Activated CD4-positive, alpha-beta T cell treated with anti-CD3 and anti-CD28 coated beads, Interleukin-2, amount 50 U/mL, for 48 hours (primary cell): ENCODE data around the gene LMAN1.

Source experiments
- DNase-seq, 2 experiments: peaks; one replicate each; pipeline ENCODE4 v3.0.0-alpha.2; 2020

LMAN1 gene

DNA sequence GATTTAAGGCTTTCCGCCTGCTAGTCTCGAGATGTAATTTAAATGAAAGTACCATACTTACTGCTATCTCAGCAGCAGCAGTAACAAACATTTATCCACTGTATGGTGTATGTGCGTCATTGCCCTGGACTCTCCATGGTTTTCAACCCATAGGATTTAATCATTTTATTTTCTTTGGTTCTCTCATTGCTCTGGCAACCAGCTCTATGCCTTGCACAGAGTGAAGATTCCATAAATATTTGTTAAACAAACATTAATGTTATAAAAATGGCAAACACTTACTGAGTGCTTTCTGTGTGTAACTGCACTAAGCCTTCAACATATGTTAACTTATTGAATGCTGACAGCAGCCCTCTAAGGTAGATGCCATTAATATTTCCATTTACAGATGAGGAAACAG is 1.3 kb upstream of the LMAN1 start:
- DNase-seq = no peak

GRCh38 chr18:59359576-59359952 is 499 bp upstream of the LMAN1 start:
- no peak for DNase-seq

DNA sequence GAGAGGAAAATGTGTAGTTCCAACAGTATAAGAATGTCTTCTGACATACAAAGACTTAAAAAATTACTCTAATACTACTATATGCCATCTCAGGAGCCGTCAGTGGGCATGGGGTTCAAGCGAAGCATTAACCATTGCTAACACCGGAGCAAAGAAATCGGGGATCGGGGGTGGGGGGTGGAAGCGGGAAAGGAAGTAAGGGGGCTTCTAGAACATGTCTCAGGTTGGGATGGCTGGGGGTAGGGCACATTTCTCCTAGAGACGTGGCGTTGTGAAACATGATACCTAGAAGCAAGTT is 702 bp downstream of the LMAN1 start:
- no peak for DNase-seq

DNA sequence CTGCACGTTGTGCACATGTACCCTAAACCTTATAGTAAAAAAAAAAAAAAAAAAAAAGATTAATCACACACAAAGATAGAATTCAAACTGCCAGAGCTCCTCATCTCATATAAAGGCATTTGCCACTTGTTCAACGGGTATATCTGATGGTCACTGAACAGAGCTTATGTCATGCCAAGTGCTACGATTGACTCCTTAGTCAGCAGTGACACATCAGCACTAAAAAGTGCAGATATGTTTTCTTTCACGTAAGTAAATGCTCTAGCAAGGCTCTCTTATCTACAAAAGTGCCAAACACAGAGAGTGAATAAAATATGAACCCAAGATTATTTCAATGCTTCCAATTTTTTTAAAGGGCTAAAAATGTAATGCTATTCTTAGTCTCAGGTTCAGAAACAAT is 1.1 kb downstream of the LMAN1 start:
- DNase-seq = no peak

GRCh38 chr18:59354731-59355130 is 4.3 kb downstream of the LMAN1 start:
- DNase-seq = no peak

- DNase-seq = no peak
Observed at GRCh38 chr18:59353079-59353680, 5.9 kb downstream of the LMAN1 start.

- DNase-seq = no peak
Observed at GRCh38 chr18:59352250-59352855, 6.7 kb downstream of the LMAN1 start.

GRCh38 chr18:59345556-59345955 is 13.5 kb downstream of the LMAN1 start:
- DNase-seq = no peak

DNA sequence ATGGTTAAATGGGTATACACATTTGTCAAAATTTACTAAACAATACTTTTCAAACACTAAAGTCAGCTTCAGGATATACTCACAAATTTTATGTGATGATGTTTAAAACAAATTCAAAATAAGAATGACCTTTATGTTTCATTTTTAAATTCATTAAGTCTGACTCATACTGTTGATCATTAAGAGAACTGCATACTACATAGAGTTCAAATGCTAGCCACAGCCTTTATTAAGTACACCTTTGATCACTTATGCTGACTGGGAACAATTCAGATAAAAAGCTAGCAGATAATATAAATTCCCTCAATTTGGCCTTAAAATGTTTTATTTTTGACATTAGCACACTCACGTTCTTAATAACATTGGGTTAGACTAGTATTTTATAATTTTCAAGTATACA is 14.1 kb downstream of the LMAN1 start:
- no peak for DNase-seq

DNA sequence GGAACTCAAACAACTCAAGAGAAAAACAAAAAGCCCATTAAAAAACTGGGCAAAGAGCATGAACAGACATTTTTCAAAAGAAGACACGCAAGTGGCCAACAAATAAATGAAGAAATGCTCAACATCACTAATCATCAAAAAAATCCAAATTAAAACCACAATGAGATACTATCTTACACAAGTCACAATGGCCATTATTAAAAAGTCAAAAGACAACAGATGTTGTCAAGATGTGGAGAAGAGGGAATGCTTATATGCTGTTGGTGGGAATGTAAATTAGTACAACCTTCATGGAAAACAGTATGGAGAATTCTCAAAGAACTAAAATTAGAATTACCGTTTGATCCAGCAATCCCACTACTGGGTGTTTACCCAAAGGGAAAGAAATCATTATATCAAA is 15.1 kb downstream of the LMAN1 start:
- DNase-seq = no peak

DNA sequence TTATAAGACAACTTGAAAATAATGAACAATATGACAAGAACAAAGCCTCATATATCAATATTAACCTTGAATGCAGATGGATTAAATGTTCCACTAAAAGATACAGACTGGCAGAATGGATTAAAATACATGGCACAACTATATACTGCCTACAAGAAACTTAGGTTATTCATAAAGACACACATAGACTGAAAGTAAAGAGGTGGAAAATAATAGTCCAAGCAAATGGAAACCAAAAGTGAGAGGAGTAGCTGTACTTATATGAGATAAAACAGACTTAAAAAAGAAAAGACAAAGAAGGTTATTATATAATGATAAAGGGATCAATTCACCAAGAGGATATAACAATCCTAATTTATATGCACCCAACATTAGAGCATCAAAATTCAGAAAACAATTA is 18.2 kb downstream of the LMAN1 start:
- DNase-seq = no peak

DNA sequence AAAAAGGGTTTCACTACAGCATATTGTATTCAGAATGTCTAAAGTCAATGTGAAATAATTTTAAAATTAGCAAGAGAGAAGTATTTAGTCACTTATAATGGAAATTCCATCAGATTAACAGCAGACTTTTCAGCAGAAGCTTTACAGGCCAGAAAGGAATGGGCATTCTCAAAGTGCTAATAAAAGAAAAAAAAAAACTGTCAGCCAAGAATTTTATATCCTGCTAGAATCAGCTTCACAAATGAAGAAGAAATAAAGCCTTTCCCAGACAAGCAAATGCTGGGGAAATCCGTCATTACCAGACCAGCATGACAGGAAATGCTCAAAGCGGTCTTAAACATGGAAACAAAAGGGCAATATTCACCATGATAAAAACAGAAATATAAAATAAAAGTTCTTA is 18.8 kb downstream of the LMAN1 start:
- no peak for DNase-seq

DNA sequence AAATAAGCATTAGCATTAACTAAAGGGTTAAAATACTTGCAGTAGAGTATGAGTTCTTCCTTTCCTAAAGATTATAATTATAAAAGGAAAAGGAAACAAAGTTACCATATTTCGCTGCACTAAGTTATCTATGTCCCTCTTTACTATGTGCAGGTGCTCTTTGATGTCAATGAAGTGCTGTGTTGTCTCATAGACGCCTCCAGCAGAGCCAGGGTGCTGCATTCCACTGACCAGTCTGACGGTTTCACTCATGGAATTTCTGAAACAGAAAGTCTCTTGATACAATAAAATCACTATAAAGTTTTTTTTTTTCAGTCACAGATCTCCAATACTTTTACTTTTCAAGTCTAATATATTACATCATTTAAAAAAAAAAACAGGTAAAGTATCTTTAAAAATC is 26.1 kb downstream of the LMAN1 start:
- no peak for DNase-seq

GRCh38 chr18:59328683-59329082 is 30.4 kb downstream of the LMAN1 start:
- DNase-seq = no peak

GRCh38 chr18:59325965-59326364 is 33.1 kb downstream of the LMAN1 start:
- no peak for DNase-seq

- no peak for DNase-seq
Observed at GRCh38 chr18:59324623-59324971, 34.5 kb downstream of the LMAN1 start.

DNA sequence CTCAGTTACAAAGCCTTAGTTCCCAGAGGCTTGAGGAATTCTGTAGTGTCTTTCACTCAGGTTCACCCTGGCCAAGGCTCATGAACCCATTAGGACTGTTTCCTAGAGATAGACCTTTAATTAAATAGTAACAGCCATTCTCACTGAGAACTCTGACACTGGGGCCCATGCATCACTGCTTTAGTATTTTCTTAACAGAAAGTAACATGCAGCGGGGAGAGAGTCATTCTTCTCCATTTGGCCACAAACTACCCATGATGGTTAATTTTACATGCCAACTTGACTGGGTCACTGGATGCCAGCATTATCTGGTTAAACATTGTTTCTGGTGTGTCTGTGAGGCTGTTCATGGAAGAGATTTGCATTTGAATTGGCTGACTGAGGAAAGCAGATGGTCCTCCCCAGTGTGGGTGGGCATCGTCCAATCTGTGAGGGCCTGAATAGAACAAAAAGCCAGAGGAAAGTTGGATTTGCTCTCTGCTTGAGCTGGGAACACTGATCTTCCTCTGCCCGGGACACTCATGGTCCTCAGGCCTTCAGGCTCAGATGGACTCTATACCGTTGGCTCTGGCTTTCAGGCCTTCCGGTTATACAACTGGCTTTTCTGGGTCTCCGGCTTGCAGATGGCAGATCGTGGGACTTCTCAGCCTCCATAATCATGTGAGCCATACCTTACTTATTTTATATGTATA is 35.0 kb downstream of the LMAN1 start:
- DNase-seq = no peak

DNA sequence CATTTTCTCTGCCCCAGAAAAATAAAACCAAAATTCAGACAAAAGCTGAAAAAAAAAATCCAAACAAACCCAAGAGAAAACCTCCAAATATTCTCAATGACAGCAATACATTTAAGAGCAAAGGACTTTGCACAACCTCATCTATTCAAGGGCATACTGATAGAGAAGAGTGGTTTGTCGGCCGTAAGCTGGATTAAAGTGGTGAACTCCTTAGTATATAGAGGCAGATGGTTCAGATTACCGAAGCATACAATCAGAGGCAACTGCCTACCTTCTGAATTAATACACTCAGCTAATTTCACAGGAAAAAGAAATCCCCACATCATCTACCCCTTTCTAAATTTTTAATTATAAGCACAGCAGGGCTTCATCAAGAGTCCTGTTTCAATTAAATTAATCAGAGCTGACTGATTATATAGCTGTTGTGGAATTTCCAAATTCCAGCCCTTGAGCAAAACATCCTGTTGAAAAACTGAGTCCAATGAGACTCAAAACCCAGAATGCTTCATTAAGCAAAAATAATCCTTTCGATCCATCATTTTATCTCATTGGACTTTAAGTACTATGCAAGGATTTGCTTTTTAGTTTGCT is 40.5 kb downstream of the LMAN1 start, which contains the start of gene CPLX4:
CPLX4 (minus strand) TSS at position 190 of the 591 bp plus-strand sequence; CDS start at position 3, 187 bp downstream.
- DNase-seq = no peak

DNA sequence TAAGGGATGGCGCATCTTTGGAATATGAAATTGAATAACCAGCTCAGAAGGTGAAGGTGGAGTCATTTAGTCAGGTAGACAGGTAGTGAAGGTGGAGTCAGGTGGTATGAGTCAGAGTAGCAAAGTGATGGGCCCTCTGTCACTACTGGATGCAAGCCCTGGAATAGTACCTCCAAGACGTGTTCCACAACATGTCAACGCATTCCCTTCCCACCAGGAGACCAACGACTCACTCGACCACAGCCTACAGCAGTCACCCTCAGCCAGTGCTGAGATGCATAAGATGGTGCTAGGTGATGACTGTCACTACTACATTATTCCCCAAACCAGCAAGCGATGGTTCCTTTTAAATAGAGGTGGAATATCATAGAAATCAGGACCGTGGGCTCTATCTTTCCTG is 47.4 kb downstream of the LMAN1 start:
- no peak for DNase-seq

DNA sequence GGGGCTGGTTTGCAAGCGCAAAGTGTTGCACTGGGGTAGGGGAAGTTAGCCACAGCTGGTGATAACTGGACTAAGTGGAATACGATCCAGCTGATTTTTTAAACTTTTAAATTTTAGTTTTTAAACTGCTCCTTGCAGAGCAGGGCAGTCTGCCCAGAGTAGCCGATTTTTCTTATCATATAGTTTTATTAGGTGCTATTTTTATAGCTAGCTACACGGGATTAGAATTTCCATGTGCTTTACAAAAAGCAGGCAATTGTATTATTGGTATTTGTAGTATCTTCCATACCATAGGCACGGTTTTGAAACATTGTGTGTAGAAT is 50.2 kb downstream of the LMAN1 start:
- no peak for DNase-seq

- peak; percentile 74 to 78 for DNase-seq
Observed at GRCh38 chr18:59308248-59308937, 50.7 kb downstream of the LMAN1 start.

DNA sequence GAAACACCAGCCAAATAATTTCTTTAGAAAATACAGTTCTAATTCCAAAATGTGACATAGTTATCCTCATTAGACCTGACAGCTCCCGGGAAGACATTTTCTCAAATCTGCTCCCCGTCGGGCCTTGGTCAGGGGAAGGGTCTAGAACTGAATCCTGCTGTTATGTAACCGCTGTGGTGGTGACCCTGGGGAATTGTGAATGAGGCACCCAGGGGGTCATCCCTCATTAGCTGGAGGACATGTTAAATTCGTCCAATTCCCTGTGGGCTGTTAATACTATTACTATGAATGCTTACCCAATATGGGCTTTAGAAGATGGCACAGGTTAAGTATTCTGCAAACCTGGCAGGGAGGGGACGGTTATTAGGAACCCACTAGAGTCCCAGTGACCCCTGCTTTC is 52.4 kb downstream of the LMAN1 start:
- no peak for DNase-seq

GRCh38 chr18:59305295-59305694 is 53.8 kb downstream of the LMAN1 start:
- DNase-seq = no peak

- DNase-seq = no peak
Observed at GRCh38 chr18:59303656-59304195, 55.3 kb downstream of the LMAN1 start.
